ENCODE data around the gene OIT3. TPM values are rescaled to one million over a fixed set of nuclear protein-coding genes. Genes with fewer than 3 reads are reported as not detected.
"Not testable (repeated sequence)": the region's sequence is repeated elsewhere in the genome, so short reads cannot be mapped to it uniquely, and the experiment has no call there.

OIT3 gene
- polyA plus RNA-seq, 1 of the 3 experiments (the other 2 are of a cell fraction) = not detected

- H3F3A ChIP-seq (replicated peaks; ENCODE audit: insufficient read depth); H3K9ac ChIP-seq; DNase-seq; H4K20me1 ChIP-seq (ENCODE audit: insufficient read depth); H3K4me3 ChIP-seq (ENCODE audit: low read depth in 2 of 2, low read length in 1 of 2); H3K4me1 ChIP-seq (ENCODE audit: control insufficient read depth in 1 of 2, insufficient read depth in 2 of 2, low read depth in 1 of 2, low read length in 1 of 2); H3K36me3 ChIP-seq (replicated peaks in 1 of 2; ENCODE audit: control insufficient read depth in 1 of 2, insufficient read depth in 2 of 2, low read length in 1 of 2); H3K4me2 ChIP-seq; H3K79me2 ChIP-seq (ENCODE audit: insufficient read depth); H3K9me3 ChIP-seq; H3K27ac ChIP-seq (ENCODE audit: low read depth in 2 of 2, low read length in 1 of 2); H2AFZ ChIP-seq (ENCODE audit: low read depth); H3K27me3 ChIP-seq (ENCODE audit: insufficient read depth); H3K9me2 ChIP-seq; CTCF ChIA-PET; POLR2A ChIA-PET: not testable (repeated sequence)
- 29% methylated on average over 2 of the region's 2 CpGs for WGBS (ENCODE audit: low lambda C conversion rate)
These were observed 24.3 kb downstream of the OIT3 start for GRCh38 chr10:72917803-72918332.

GRCh38 chr10:72918352-72918751 is 24.8 kb downstream of the OIT3 start:
- no peaks in the 10 kb centered on the region for H3K79me2 ChIP-seq (ENCODE audit: insufficient read depth)
- no peaks in the 10 kb centered on the region for H3K9me3 ChIP-seq
- H3K4me1 ChIP-seq (ENCODE audit: control insufficient read depth in 1 of 2, insufficient read depth in 2 of 2, low read depth in 1 of 2, low read length in 1 of 2) = no peaks in the 10 kb centered on the region
- no peaks in the 10 kb centered on the region for H4K20me1 ChIP-seq (ENCODE audit: insufficient read depth)
- CTCF ChIA-PET = no interaction called here
- H3K4me2 ChIP-seq = no peak overlapping the region
- no peak overlapping the region for H3K4me3 ChIP-seq (ENCODE audit: low read depth in 2 of 2, low read length in 1 of 2)
- H2AFZ ChIP-seq (ENCODE audit: low read depth) = no peak overlapping the region
- H3K27me3 ChIP-seq (ENCODE audit: insufficient read depth) = no peaks in the 10 kb centered on the region
- no peaks in the 10 kb centered on the region for H3F3A ChIP-seq (replicated peaks; ENCODE audit: insufficient read depth)
- H3K36me3 ChIP-seq (replicated peaks in 1 of 2; ENCODE audit: control insufficient read depth in 1 of 2, insufficient read depth in 2 of 2, low read length in 1 of 2) = no peaks in the 10 kb centered on the region
- 72% methylated on average over 8 of the region's 8 CpGs for WGBS (ENCODE audit: low lambda C conversion rate)
- H3K9me2 ChIP-seq = no peaks in the 10 kb centered on the region
- TF ChIP-seq TCF12 (IDR thresholded peaks at IDR 0.05) = no peak
- no peak for TF ChIP-seq EZH2phosphoT487 (IDR thresholded peaks at IDR 0.05; ENCODE audit: borderline replicate concordance, low read depth)
- no peak for DNase-seq
- H3K27ac ChIP-seq (ENCODE audit: low read depth in 2 of 2, low read length in 1 of 2) = no peak overlapping the region
- no peak overlapping the region for H3K9ac ChIP-seq
- POLR2A ChIA-PET = no interaction called here

- H2AFZ ChIP-seq (ENCODE audit: low read depth); H3K4me2 ChIP-seq; H3K9me2 ChIP-seq; H3F3A ChIP-seq (replicated peaks; ENCODE audit: insufficient read depth); H4K20me1 ChIP-seq (ENCODE audit: insufficient read depth); H3K9ac ChIP-seq; H3K36me3 ChIP-seq (replicated peaks in 1 of 2; ENCODE audit: control insufficient read depth in 1 of 2, insufficient read depth in 2 of 2, low read length in 1 of 2); H3K79me2 ChIP-seq (ENCODE audit: insufficient read depth); H3K4me3 ChIP-seq (ENCODE audit: low read depth in 2 of 2, low read length in 1 of 2); CTCF ChIA-PET; H3K27me3 ChIP-seq (ENCODE audit: insufficient read depth); H3K27ac ChIP-seq (ENCODE audit: low read depth in 2 of 2, low read length in 1 of 2); H3K4me1 ChIP-seq (ENCODE audit: control insufficient read depth in 1 of 2, insufficient read depth in 2 of 2, low read depth in 1 of 2, low read length in 1 of 2); POLR2A ChIA-PET; DNase-seq; H3K9me3 ChIP-seq: not testable (repeated sequence)
- 43% methylated on average over 1 of the region's 1 CpG for WGBS (ENCODE audit: low lambda C conversion rate)
These were observed 27.7 kb downstream of the OIT3 start for GRCh38 chr10:72921147-72921683.

GRCh38 chr10:72924351-72924750 is 30.8 kb downstream of the OIT3 start:
- no peaks in the 10 kb centered on the region for H3K27me3 ChIP-seq (ENCODE audit: insufficient read depth)
- H3K9me3 ChIP-seq = no peaks in the 10 kb centered on the region
- H2AFZ ChIP-seq (ENCODE audit: low read depth) = no peak overlapping the region
- no peaks in the 10 kb centered on the region for H4K20me1 ChIP-seq (ENCODE audit: insufficient read depth)
- CTCF ChIA-PET = no interaction called here
- H3K4me3 ChIP-seq (ENCODE audit: low read depth in 2 of 2, low read length in 1 of 2) = no peak overlapping the region
- no peaks in the 10 kb centered on the region for H3F3A ChIP-seq (replicated peaks; ENCODE audit: insufficient read depth)
- no peaks in the 10 kb centered on the region for H3K4me1 ChIP-seq (ENCODE audit: control insufficient read depth in 1 of 2, insufficient read depth in 2 of 2, low read depth in 1 of 2, low read length in 1 of 2)
- TF ChIP-seq POLR2AphosphoS5 (IDR thresholded peaks at IDR 0.05; ENCODE audit: low read depth, low read length) = no peak
- no peak for TF ChIP-seq EP300 (IDR thresholded peaks at IDR 0.05; ENCODE audit: borderline replicate concordance in 1 of 2, low read depth in 1 of 2, low read length in 1 of 2)
- TF ChIP-seq YY1 (IDR thresholded peaks at IDR 0.05; ENCODE audit: low read depth) = no peak
- TF ChIP-seq GATA2 (CRISPR knock-in tag; IDR thresholded peaks at IDR 0.05) = no peak
- H3K4me2 ChIP-seq = no peak overlapping the region
- no peak overlapping the region for H3K9ac ChIP-seq
- no peak for DNase-seq
- WGBS (ENCODE audit: low lambda C conversion rate) = 80% methylated on average over 13 of the region's 13 CpGs
- POLR2A ChIA-PET = interaction anchor here (0.7 kb wide), 1 partner anchor 22 kb away, joined by 5 read pairs; no protein-coding TSS in a partner anchor
- H3K79me2 ChIP-seq (ENCODE audit: insufficient read depth) = no peaks in the 10 kb centered on the region
- no peak overlapping the region for H3K27ac ChIP-seq (ENCODE audit: low read depth in 2 of 2, low read length in 1 of 2)
- no peaks in the 10 kb centered on the region for H3K9me2 ChIP-seq
- H3K36me3 ChIP-seq (replicated peaks in 1 of 2; ENCODE audit: control insufficient read depth in 1 of 2, insufficient read depth in 2 of 2, low read length in 1 of 2) = no peaks in the 10 kb centered on the region
